GM20000 (cell line): Measurements from ENCODE around the gene ROBO1.

Experiments
- DNase-seq: peaks from one replicate; pipeline ENCODE4 v3.0.0; 2012; ENCODE audit warnings: low spot score
- CTCF ChIP-seq: IDR thresholded peaks from 2 replicates; pipeline ENCODE4 v1.5.1; 2012; ENCODE audit warnings: mild to moderate bottlenecking, control low read depth; ENCODE audit errors: extremely low read depth, missing control alignments

Gene ROBO1

GRCh38 chr3:79167651-79168416 is 600.0 kb downstream of the ROBO1 start:
- DNase-seq = no peak
- no peak for TF ChIP-seq CTCF

GRCh38 chr3:79162653-79163052 is 605.1 kb downstream of the ROBO1 start:
- no peak for DNase-seq
- TF ChIP-seq CTCF = no peak

- no peak for TF ChIP-seq CTCF
- DNase-seq = no peak
Observed at GRCh38 chr3:79161941-79162340, 605.9 kb downstream of the ROBO1 start.

DNA sequence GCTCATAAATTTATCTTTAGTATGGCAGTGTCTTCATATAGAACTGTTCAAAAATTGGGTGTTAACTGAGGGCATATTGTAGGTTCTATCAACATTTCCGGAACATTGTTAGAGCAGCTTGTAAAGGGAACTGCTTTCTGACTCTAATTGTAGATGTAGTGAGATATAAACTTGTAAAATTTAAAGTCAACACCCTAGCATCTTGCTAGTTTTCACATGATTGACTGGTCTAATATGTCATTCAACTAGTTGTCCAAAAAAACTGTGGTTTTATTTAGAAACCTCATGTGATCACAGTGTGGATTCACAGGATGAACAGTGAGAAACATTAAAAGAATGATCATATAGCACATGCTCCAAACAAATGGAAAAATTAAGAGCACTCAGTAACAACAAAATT is 607.4 kb downstream of the ROBO1 start:
- TF ChIP-seq CTCF = no peak
- no peak for DNase-seq

GRCh38 chr3:79159736-79160135 is 608.1 kb downstream of the ROBO1 start:
- TF ChIP-seq CTCF = no peak
- no peak for DNase-seq

GRCh38 chr3:79157191-79157590 is 610.6 kb downstream of the ROBO1 start:
- DNase-seq = no peak
- no peak for TF ChIP-seq CTCF

GRCh38 chr3:79154865-79155264 is 612.9 kb downstream of the ROBO1 start:
- TF ChIP-seq CTCF = no peak
- no peak for DNase-seq
